AG10803 (cell line): Measurements from ENCODE around the gene DNAJB11.
"Not testable (repeated sequence)": the region's sequence is repeated elsewhere in the genome, so short reads cannot be mapped to it uniquely, and the experiment has no call there.

Experiments
- DNase-seq: peaks from one replicate; pipeline ENCODE4 v3.0.0; 2010; ENCODE audit warnings: low read depth
- H3K4me3 ChIP-seq: 2 replicates; pipeline ENCODE4 v1.5.1; 2011; ENCODE audit warnings: mild to moderate bottlenecking, low read length, control low read depth
- CTCF ChIP-seq: conservative IDR thresholded peaks from 2 replicates; pipeline ENCODE4 v1.5.1; 2011; ENCODE audit warnings: mild to moderate bottlenecking, low read length, control low read depth, inconsistent platforms

The DNAJB11 gene

GRCh38 chr3:186571644-186572013 lies 1.1 kb downstream of the DNAJB11 start:
- peak overlapping the region; percentile 90 for H3K4me3 ChIP-seq
- no peak for DNase-seq
- TF ChIP-seq CTCF, result no peak

- TF ChIP-seq CTCF, result no peak
- DNase-seq, result no peak
- no peak overlapping the region for H3K4me3 ChIP-seq
Observed at GRCh38 chr3:186577521-186577920, 7.0 kb downstream of the DNAJB11 start.

- no peak overlapping the region for H3K4me3 ChIP-seq
- no peak for TF ChIP-seq CTCF
- no peak for DNase-seq
Observed at GRCh38 chr3:186580785-186581184, 10.3 kb downstream of the DNAJB11 start.

- DNase-seq, result no peak
- no peak for TF ChIP-seq CTCF
Observed at GRCh38 chr3:186582541-186582940, 12.0 kb downstream of the DNAJB11 start.

GRCh38 chr3:186583831-186584230 lies 13.3 kb downstream of the DNAJB11 start:
- TF ChIP-seq CTCF, result no peak
- peak; percentile 11 for DNase-seq
- no peak overlapping the region for H3K4me3 ChIP-seq

More at GRCh38 chr3:186582541-186582940, 12.0 kb downstream of the DNAJB11 start:
- H3K4me3 ChIP-seq, result no peak overlapping the region

GRCh38 chr3:186586245-186586644 lies 15.7 kb downstream of the DNAJB11 start:
- DNase-seq, H3K4me3 ChIP-seq: not testable (repeated sequence)

GRCh38 chr3:186587183-186587582 lies 16.7 kb downstream of the DNAJB11 start:
- no peak for DNase-seq
- TF ChIP-seq CTCF, result no peak
- no peak overlapping the region for H3K4me3 ChIP-seq

- TF ChIP-seq CTCF, result no peak
- no peak overlapping the region for H3K4me3 ChIP-seq
- no peak for DNase-seq
Observed at GRCh38 chr3:186588632-186589031, 18.1 kb downstream of the DNAJB11 start.
